GM19239 (cell line): ENCODE measurements around the gene PHF21A.
"Not testable (repeated sequence)": the region's sequence is repeated elsewhere in the genome, so short reads cannot be mapped to it uniquely, and the experiment has no call there.

ENCODE experiments used
- DNase-seq: peaks from one replicate; pipeline ENCODE4 v3.0.0; 2011; ENCODE audit warnings: low spot score; ENCODE audit not compliant: insufficient read length
- FAIRE-seq: peaks from 2 replicates; lab custom pipeline; 2011; peaks lifted over from hg19 to GRCh38; lab: Jason Lieb, UNC

Gene PHF21A

DNA sequence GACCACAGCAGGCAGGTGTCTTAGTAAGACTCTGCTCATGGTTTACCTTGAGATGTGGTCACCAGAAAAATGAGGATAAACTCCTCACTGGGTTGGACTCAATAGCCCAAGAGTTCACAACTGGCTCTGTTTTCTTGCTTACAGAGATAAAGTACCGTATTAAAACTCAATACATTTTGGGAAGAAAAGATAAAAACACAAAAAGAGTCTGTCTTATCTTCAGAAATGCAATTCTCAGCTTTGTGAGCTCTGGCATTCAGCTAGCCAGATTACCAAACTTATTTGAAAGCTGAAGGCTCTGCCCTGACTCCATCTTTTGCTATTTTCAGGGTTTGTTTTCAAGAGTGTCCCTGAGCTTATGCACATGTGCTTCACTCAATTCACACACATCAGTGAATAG, 75.4 kb downstream of the PHF21A start:
- DNase-seq = no peak
- no peak for FAIRE-seq

DNA sequence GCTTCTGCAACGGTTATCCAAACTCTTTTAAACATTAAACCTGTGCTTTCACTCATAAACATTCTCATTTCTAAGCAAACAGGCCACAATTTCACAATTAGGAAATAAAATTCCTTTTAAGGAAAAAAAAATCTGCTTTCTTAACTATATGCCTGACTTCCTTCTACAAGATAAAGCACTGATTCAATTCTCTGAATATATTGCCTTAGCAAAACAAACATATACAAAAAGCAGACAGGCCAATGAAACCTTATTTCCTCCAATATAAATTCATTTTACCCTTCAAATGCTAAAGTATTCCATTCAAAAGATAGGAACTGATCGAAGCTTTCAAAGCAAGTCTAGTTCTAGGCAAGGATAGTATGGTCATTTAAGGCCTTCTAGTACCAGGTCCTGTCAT, 76.7 kb downstream of the PHF21A start:
- no peak for DNase-seq
- FAIRE-seq = no peak

DNA sequence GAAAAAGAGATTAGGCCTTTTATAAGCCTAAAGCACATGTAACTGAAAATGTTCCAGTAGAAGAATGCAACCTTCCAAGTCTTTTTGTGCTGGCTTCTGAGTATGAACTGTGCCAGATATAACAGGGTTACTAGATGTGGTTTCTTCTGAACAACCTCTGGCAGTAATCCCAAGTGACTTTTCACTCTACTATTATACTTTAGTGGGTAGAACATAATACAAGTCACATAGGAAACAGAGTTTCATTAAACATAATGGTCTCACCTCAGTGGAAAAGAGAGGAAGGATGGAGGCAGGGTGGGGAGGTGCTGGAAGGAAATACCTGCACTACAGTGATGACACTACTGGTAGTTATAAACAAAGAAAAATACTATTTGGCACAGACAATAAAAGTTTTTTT, 81.3 kb downstream of the PHF21A start:
- DNase-seq (no peak), FAIRE-seq (no peak)

GRCh38 chr11:46038529-46038928, 82.7 kb downstream of the PHF21A start:
- FAIRE-seq (no peak), DNase-seq (no peak)

DNA sequence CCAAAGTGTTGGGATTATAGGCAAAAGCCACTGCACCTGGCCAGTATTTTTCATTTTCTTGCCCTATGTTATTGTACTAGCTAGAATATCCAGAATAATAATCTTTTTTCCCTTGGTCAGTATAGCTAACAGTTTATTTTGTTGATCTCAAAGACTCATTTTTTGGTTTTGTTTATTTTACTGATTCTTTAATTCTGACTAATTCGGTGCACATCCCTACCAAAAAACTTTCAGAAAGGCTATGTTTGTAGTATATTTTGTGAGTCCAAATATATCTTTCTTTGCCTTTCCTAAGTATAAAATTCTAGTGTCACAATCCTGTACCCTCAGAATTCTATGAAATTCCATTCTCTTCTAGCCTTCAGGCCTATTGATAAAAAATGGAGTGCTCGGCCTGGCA, 84.3 kb downstream of the PHF21A start:
- no peak for FAIRE-seq
- no peak for DNase-seq

GRCh38 chr11:46036009-46036408, 85.2 kb downstream of the PHF21A start:
- DNase-seq (no peak), FAIRE-seq (no peak)

- FAIRE-seq = no peak
- DNase-seq = no peak
These were observed 87.2 kb downstream of the PHF21A start for GRCh38 chr11:46034041-46034440.

DNA sequence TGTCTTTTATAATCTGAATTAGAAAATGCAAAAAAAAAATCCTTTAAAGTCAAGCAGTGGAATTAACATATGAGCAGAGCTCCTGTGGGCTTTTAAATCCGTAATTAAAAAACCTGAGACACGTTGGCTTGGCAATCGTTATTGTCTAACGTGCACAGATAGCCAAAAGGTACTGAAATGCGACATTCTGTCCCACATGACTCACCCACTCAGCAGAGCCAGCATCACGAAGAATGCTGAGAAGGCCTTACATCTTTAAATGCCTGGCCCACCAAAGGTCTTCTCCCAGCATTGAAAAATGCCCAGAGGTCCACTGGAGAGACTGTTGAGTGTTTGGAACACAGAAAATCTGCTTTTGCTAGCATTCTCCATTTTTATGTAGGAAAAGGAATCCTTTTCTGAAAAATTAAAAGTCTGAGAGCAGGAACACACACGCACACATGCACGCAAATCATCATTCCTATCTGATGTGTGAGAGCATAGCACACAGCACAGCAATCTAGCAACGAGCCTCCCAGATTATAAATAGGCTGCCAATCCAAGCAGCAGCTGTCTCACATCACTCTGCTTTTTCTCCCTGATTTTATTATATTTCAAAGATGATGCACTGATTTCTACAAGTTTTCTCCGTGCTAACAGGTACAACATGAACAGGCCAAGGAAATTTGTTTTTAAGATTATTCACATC, 94.5 kb downstream of the PHF21A start:
- no peak for FAIRE-seq
- no peak for DNase-seq

- FAIRE-seq (no peak), DNase-seq (no peak)
These were observed 101.1 kb downstream of the PHF21A start for GRCh38 chr11:46020084-46020599.

DNA sequence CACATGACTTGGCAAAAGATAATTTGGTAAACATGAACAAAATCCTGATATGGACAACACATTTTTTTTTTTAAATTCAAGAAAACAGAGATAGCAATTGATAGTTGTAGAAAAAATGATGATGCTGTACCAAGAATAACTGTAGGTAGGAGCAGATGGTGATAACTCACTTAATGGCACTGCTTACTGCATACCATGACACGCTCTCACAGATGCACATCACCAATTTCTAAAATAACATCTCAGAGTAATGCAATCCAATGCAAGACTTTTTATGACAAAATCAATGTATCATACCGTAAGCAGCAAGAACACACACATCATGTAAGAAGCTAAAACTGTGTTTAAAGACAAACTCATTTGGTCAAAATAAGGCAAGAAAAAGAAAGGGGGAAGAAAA, 102.6 kb downstream of the PHF21A start:
- FAIRE-seq = no peak

GRCh38 chr11:46017341-46017740, 103.9 kb downstream of the PHF21A start:
- DNase-seq (no peak), FAIRE-seq (no peak)

More for the DNA sequence above, 102.6 kb downstream of the PHF21A start:
- DNase-seq = no peak

- DNase-seq = no peak
- no peak for FAIRE-seq
These were observed 105.3 kb downstream of the PHF21A start for GRCh38 chr11:46015941-46016340.

- DNase-seq, FAIRE-seq: not testable (repeated sequence)
These were observed 107.1 kb downstream of the PHF21A start for GRCh38 chr11:46014168-46014567.

- DNase-seq = no peak
- peak; percentile 4 for FAIRE-seq
These were observed 109.1 kb downstream of the PHF21A start for GRCh38 chr11:46012185-46012584.

DNA sequence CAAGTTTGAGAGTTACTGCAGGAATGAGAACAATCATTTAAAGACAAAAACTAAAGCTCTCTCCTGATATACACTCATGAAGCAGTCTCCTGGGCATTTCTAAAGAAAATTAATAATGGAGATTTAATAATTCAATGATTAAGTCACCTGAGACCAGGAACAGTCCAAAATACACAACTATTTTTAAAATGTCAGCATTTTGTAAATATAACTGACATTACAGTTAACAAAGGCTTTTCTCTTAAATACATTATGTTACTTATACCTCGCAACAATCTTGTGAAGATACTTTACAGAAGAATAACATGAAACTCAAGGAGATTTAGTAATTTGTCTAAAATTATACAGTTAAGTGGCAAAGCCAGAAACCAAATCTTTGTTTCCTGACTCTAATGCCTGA, 111.2 kb downstream of the PHF21A start:
- DNase-seq (no peak), FAIRE-seq (no peak)

DNA sequence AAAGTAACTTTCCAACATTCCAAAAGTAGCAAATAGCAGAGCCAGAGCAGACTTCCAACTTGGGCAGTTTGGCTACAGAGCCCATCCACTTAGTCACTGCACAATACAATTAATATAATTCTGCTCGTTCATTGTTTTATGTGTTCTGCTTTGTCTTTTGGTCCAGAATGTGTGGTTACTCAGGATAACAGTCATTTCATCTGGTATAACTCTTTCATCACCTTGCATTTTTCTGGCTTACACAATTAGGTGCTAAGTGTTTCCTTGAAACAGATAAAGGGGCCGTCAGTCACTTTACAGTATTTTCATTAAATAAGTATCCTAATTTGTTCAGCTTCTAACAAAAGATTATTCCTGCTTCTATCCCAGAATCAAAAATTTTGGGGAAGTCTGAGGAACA, 111.6 kb downstream of the PHF21A start:
- FAIRE-seq (no peak), DNase-seq (no peak)

GRCh38 chr11:46006418-46007070, 114.7 kb downstream of the PHF21A start:
- FAIRE-seq (peak; percentile 94), DNase-seq (peak; percentile 50)

DNA sequence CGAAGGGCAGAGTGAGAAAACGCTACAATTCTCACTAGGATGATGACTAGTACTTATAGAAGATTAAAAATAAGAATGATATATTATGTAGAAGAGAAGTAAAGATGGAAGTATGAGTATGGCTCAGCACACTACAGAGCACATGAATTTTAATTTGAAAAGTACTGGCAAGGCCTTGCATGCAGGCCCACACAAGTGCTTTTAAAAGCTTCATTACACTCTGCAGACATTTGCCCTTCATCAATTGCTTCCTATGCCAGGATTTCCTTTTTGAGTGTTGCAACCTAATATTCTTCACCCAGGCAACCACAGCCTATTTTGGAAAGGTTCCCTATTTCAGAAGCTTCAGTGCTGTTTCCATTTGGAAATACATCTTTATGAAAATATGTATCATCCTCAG, 117.7 kb downstream of the PHF21A start:
- FAIRE-seq (no peak), DNase-seq (no peak)

- FAIRE-seq (no peak), DNase-seq (no peak)
These were observed 119.1 kb downstream of the PHF21A start for GRCh38 chr11:46002189-46002588.

DNA sequence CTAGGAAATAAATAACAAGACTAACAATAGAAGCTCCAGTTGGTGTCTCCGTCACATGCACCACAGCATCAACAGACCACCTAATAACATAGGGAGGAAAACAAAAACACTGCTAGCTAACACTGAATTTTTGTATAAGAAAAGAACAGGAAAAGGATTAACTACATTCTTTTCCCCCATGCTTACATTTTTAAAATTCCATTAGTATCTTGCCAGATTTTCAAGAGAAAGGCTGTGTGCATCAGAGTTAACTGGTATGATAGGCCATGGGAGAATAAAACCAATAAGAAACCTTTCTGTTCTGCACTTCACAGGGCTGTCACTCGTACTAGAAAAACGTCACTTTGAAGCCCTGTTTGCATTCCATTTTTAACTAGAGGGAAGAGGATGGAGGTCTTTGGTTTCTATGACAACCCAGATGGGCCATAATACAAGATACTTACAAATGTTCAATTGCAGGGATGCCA, 119.8 kb downstream of the PHF21A start:
- FAIRE-seq = no peak

GRCh38 chr11:45997599-45997998, 123.7 kb downstream of the PHF21A start:
- DNase-seq = no peak
- no peak for FAIRE-seq

More for the DNA sequence above, 119.8 kb downstream of the PHF21A start:
- no peak for DNase-seq

DNA sequence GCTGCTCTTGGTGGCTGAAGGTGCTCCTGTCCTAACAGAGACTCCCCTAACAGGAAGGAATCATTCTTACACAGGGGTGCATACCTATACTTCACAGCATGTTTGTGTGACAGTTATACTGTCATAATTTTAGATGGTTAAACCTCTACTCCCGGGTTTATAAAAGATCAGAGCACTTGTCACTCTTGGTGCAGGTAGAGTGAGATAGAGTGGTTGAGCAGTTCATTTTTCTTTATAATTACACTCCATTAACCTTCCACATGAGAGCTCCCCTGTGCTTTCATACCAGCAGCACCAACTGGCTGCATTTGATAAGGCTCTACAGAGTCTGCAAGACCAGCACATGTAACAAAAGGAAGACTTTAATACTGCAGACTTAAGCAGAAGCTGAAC, 125.9 kb downstream of the PHF21A start:
- FAIRE-seq = no peak
- DNase-seq = no peak
